Mesodermal cell (in vitro differentiated cells): ENCODE results near the gene FER.
"Not testable (repeated sequence)": the region's sequence is repeated elsewhere in the genome, so short reads cannot be mapped to it uniquely, and the experiment has no call there.

ENCODE experiments used
- H3K27ac ChIP-seq: 2 replicates; pipeline ENCODE4 v1.7.0; 2013; ENCODE audit warnings: mild to moderate bottlenecking, low read depth, low read length, moderate library complexity; ENCODE audit not compliant: severe bottlenecking
- H3K36me3 ChIP-seq: 2 replicates; pipeline ENCODE4 v1.7.1; 2013; ENCODE audit warnings: mild to moderate bottlenecking, low read length, moderate library complexity; ENCODE audit not compliant: control insufficient read depth, insufficient read depth
- H3K4me1 ChIP-seq: one replicate; pipeline ENCODE4 v1.7.1; 2013; ENCODE audit warnings: mild to moderate bottlenecking, low read length; ENCODE audit not compliant: insufficient read depth, control insufficient read depth, poor library complexity, severe bottlenecking
- H3K4me3 ChIP-seq: 2 replicates; pipeline ENCODE4 v1.7.0; 2013; ENCODE audit warnings: low read length, control low read depth, mild to moderate bottlenecking; ENCODE audit not compliant: insufficient read depth, poor library complexity, severe bottlenecking; ENCODE audit errors: extremely low read depth
- H3K9me3 ChIP-seq: 2 replicates; pipeline ENCODE4 v1.7.1; 2013; ENCODE audit warnings: mild to moderate bottlenecking, low read length, moderate library complexity; ENCODE audit not compliant: control insufficient read depth
- WGBS, 2 experiments: methylation state at CpG; one replicate each; pipeline ENCODE4 v1.1.5; 2013; ENCODE audit warnings: missing lambda C conversion rate in 2 of 2; ENCODE audit not compliant: insufficient coverage in 2 of 2; 5-methylcytosine and 5-hydroxymethylcytosine counted together

Gene FER

DNA sequence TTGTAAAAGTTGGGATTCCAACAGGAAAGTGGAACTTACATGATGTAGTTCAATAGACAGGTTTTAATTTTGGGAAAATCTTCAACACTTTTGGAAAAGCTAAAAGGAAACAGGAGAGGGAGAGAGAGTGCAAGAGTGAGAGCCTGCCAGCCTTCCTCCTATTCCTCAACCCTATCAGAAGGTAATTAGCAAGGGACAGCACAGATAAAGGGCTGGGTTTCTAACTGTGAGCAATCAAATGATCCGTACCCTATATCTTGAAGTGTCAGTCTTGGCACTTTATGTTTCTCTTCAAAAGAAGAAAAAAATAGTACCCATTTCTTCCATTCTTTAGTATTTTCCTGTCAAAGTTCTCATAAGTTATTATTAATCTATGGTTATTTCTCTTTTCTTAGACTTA lies 79.4 kb downstream of the FER start:
- Histone ChIP-seq H3K27ac (no peak overlapping the region), H3K4me1 (no peaks in the 10 kb centered on the region), H3K4me3 (no peak overlapping the region), H3K36me3 (no peaks in the 10 kb centered on the region), H3K9me3 (no peaks in the 10 kb centered on the region)
- 29% methylated on average over 1 of the region's 1 CpG; no CpG with 5 or more reads in 1 of the 2 experiments for WGBS, 2 experiments

- H3K4me1 ChIP-seq: no peaks in the 10 kb centered on the region
- H3K9me3 ChIP-seq: no peaks in the 10 kb centered on the region
- no peak overlapping the region for H3K4me3 ChIP-seq
- 86 to 89% methylated on average over 2 of the region's 3 CpGs for WGBS, 2 experiments
- no peak overlapping the region for H3K27ac ChIP-seq
- no peaks in the 10 kb centered on the region for H3K36me3 ChIP-seq
Observed at GRCh38 chr5:108830705-108831276, 83.1 kb downstream of the FER start.

DNA sequence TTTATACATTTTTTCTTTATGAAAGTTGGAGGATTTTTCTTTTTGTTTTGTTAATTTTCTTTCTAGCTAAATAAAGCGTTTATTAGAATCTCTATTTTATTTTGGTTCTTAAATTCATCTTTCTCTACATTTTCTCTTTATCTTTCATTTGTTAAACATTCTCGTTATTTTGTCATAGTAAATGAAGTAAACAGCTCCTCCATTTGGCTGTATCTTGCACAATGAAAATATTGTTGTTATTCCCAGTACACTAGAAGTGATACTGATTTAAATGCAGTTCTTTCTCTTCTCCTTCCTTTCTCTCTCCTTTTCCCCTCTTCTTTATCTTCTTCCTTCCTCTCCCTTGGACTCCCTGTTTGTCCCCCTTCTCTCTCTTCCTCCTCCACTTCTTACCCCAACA lies 88.8 kb downstream of the FER start:
- Histone ChIP-seq H3K27ac (no peak overlapping the region), H3K9me3 (no peaks in the 10 kb centered on the region), H3K4me1 (no peaks in the 10 kb centered on the region), H3K36me3 (no peaks in the 10 kb centered on the region), H3K4me3 (no peak overlapping the region)
- WGBS, 2 experiments: no CpG with 5 or more reads among the region's 2 CpGs

DNA sequence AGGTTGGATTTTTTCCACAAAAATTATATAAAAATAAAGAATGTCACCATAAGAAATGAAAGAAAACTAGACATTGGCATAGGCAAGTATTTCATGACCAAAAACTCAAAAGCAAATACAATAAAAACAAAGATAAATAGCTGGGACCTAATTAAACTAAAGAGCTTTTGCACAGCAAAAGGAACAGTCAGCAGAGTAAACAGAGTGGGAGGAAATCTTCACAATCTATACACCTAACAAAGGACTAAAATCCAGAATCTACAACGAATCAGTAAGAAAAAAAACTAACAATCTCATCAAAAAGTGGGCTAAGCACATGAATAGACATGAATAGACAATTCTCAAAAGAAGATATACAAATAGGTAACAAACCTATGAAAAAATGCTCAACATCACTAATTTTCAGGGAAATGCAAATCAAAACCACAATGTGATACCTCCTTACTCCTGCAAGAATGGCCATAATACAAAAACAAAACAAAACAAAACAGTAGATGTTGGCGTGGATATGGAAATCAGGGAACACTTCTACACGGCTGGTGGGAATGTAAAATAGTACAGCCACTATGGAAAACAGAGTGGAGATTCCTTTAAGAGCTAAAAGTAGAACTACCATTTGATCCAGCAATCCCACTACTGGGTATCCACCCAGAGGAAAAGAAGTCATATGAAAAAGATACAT lies 94.7 kb downstream of the FER start:
- not testable (repeated sequence) for H3K27ac ChIP-seq, H3K4me3 ChIP-seq, H3K36me3 ChIP-seq, H3K4me1 ChIP-seq, H3K9me3 ChIP-seq
- 100% methylated on average over 2 of the region's 3 CpGs; no CpG with 5 or more reads in 1 of the 2 experiments for WGBS, 2 experiments

- not testable (repeated sequence) for H3K27ac ChIP-seq, H3K4me3 ChIP-seq, H3K4me1 ChIP-seq, H3K9me3 ChIP-seq, H3K36me3 ChIP-seq
- 73 to 100% methylated on average over 1 of the region's 4 CpGs for WGBS, 2 experiments
Observed at GRCh38 chr5:108851129-108851528, 103.4 kb downstream of the FER start.

DNA sequence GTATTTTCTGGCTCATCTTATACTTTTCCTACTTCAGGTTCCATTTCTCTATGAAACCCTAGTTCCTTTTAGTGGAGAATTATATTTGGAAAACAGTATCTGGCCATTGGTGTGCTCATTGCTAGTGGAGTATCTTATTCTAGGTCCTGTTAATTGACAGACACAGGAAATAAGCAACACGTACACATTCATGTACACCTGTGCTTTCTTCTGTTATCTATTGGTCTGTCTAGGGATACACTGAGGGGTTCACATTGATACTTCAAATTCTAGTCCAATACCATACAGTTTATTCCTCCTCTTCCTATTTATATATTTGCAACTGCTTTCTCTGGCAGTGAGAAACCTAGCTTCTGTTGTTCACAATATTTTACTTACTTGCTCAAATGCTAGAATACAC lies 110.2 kb downstream of the FER start:
- Histone ChIP-seq H3K27ac (no peak overlapping the region), H3K9me3 (no peaks in the 10 kb centered on the region), H3K36me3 (no peaks in the 10 kb centered on the region), H3K4me3 (no peak overlapping the region), H3K4me1 (no peaks in the 10 kb centered on the region)
- WGBS, 2 experiments: 80 to 83% methylated on average over 1 of the region's 1 CpG

- H3K27ac ChIP-seq: no peak overlapping the region
- H3K9me3 ChIP-seq: no peaks in the 10 kb centered on the region
- H3K36me3 ChIP-seq: no peaks in the 10 kb centered on the region
- H3K4me3 ChIP-seq: no peak overlapping the region
- no peaks in the 10 kb centered on the region for H3K4me1 ChIP-seq
- no CpG with 5 or more reads among the region's 2 CpGs for WGBS, 2 experiments
Observed at GRCh38 chr5:108858959-108859358, 111.3 kb downstream of the FER start.

DNA sequence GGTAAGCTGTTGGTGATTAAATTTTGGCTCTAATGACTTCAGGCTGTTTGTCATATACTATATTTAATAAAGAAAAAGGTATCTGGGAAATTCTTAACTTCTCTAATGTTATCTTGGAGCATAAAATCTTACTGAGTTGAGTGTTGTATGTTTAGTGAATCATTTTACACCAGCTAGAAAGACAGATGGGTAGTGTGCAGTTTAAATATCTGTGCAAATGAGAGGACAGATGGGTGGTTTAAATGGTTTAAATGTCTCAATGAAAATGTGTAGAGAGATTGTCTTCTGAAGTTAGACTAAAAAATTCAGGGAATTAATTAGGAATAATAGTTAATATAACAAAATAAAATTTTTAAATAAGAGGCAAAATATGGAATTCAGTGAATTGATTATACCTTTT lies 114.5 kb downstream of the FER start:
- H3K9me3 ChIP-seq: no peaks in the 10 kb centered on the region
- peaks cover 6% of the 10 kb centered on the region for H3K36me3 ChIP-seq
- no peak overlapping the region for H3K4me3 ChIP-seq
- no peaks in the 10 kb centered on the region for H3K4me1 ChIP-seq
- no peak overlapping the region for H3K27ac ChIP-seq

DNA sequence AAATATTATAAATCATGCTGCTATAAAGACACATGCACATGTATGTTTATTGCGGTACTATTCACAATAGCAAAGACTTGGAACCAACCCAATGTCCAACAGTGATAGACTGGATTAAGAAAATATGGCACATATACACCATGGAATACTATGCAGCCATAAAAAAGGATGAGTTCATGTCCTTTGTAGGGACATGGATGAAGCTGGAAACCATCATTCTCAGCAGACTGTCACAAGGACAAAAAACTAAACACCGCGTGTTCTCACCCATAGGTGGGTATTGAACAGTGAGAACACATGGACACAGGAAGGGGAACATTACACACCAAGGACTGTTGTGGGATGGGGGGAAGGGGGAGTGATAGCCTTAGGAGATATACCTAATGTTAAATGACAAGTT lies 118.4 kb downstream of the FER start:
- not testable (repeated sequence) for H3K36me3 ChIP-seq, H3K27ac ChIP-seq, H3K4me1 ChIP-seq, H3K4me3 ChIP-seq, H3K9me3 ChIP-seq
- WGBS, 2 experiments: 100% methylated on average over 1 to 2 of the region's 3 CpGs

GRCh38 chr5:108867656-108868055 lies 120.0 kb downstream of the FER start:
- 100% methylated on average over 3 of the region's 4 CpGs; no CpG with 5 or more reads in 1 of the 2 experiments for WGBS, 2 experiments
- H3K4me1 ChIP-seq: no peaks in the 10 kb centered on the region
- H3K36me3 ChIP-seq: peaks cover 9% of the 10 kb centered on the region
- no peak overlapping the region for H3K27ac ChIP-seq
- H3K9me3 ChIP-seq: no peaks in the 10 kb centered on the region
- H3K4me3 ChIP-seq: no peak overlapping the region

GRCh38 chr5:108869066-108869465 lies 121.4 kb downstream of the FER start:
- Histone ChIP-seq H3K36me3 (peaks cover 9% of the 10 kb centered on the region), H3K9me3 (no peaks in the 10 kb centered on the region), H3K27ac (no peak overlapping the region), H3K4me1 (peaks cover 4% of the 10 kb centered on the region), H3K4me3 (no peak overlapping the region)
- 100% methylated on average over 1 of the region's 1 CpG for WGBS, 2 experiments
